ENCODE results near the gene HOXD4. TPM values are rescaled to one million over a fixed set of nuclear protein-coding genes. Genes with fewer than 3 reads are reported as not detected.

The HOXD4 gene
- polyA plus RNA-seq (2011; rRNA removed) (0.27 and 0.28 TPM in 2 replicates), polyA plus RNA-seq (2017; fragmentation: RNase III; extraction: RNeasy Plus Mini Kit Qiagen cat#74134 plus additional on column Dnase treatment) (0.54 to 0.92 TPM (median 0.87 TPM) in 3 replicates), polyA minus RNA-seq (2011; rRNA and poly(A)+ RNA removed) (0.25 TPM in 1 of 2 replicates, not detected in the other)
- 0.32 and 0.43 TPM in 2 replicates for polyA plus RNA-seq (2012; cell fraction: cytosol; rRNA removed)
- 2.6 and 3.1 TPM in 2 replicates for polyA plus RNA-seq (2012; cell fraction: nucleus; rRNA removed)

- TF ChIP-seq USF2 (IDR thresholded peaks at IDR 0.05) (peak; percentile 33), SMC3 (IDR thresholded peaks at IDR 0.05) (no peak)
- CTCF ChIA-PET, result interaction anchor here (1.2 to 2.6 kb wide), 4 partner anchors 10 to 501 kb away, joined by 3 to 22 read pairs (median 6); no protein-coding TSS in a partner anchor
- H3K9me3 ChIP-seq, result no peaks in the 10 kb centered on the region
- H3K4me1 ChIP-seq, result no peaks in the 10 kb centered on the region
- ATAC-seq, result peak; percentile 26 to 76; a peak in 3 of 6 replicates
- H3K4me3 ChIP-seq, result peak within 1 kb of the TSS; percentile 35
- peak within 1 kb of the TSS; percentile 53; the same call in 2 of the 3 replicates for H3K4me2 ChIP-seq
- no peak for DNase-seq (ENCODE audit: low read depth in 1 of 2, low spot score in 1 of 2)
- 60% methylated on average over 32 of the region's 55 CpGs for WGBS (ENCODE audit: missing lambda C conversion rate)
- POLR2A ChIA-PET, result no interaction called here
- H3K27ac ChIP-seq, result peak within 1 kb of the TSS in 1 of 2 experiments; percentile 68; a peak in 2 of 6 replicates
- no peak for FAIRE-seq
Measured at GRCh38 chr2:176151442-176152287, at the start of gene HOXD4. HOXD4 (plus strand) TSS chr2:176151550; CDS start chr2:176151634, 84 bp downstream.

DNA sequence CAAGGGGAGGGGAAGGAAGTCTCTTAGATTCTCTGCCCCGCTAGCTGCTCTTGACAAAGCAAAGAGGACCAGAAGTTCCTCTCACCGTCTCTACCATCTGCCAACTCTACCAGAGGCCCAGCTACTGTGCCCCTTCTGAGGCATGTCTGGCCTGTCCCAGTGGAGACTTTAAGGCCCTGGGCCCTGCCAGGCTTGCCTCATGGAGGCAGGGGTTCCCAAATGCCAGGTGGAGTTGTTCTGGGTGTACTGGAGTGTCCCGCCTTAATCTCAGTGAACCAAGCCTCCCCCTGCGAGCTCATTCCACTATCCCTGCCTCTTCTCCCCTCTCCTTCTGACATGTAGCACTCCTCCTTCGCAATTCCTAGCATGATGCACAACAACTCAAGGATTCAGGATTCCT is 49.5 kb upstream of the HOXD4 start:
- ChIA-PET POLR2A (no interaction called here), CTCF (interaction anchor here (1.3 to 2.6 kb wide), 3 partner anchors 9 to 551 kb away, joined by 3 to 17 read pairs (median 7); no protein-coding TSS in a partner anchor)
- Histone ChIP-seq H3K4me1 (peaks cover 32% of the 10 kb centered on the region), H3K9me3 (no peaks in the 10 kb centered on the region), H3K4me2 (no peak overlapping the region), H3K27ac (no peak overlapping the region), H3K4me3 (no peak overlapping the region)
- ATAC-seq, result no peak
- DNase-seq (ENCODE audit: low read depth in 1 of 2, low spot score in 1 of 2), result no peak
- no peak for TF ChIP-seq ZNF302 (CRISPR knock-in tag; IDR thresholded peaks at IDR 0.05)
- TF ChIP-seq FOSB (CRISPR knock-in tag; IDR thresholded peaks at IDR 0.05), result no peak
- TF ChIP-seq JUNB (IDR thresholded peaks at IDR 0.05), result no peak
- TF ChIP-seq RARB (CRISPR knock-in tag; IDR thresholded peaks at IDR 0.05), result no peak
- 88% methylated on average over 5 of the region's 5 CpGs for WGBS (ENCODE audit: missing lambda C conversion rate)
- FAIRE-seq, result no peak

GRCh38 chr2:176102309-176102866 is 49.0 kb upstream of the HOXD4 start:
- Histone ChIP-seq H3K9me3 (no peaks in the 10 kb centered on the region), H3K4me1 (peaks cover 29% of the 10 kb centered on the region), H3K4me3 (no peak overlapping the region), H3K4me2 (no peak overlapping the region), H3K27ac (no peak overlapping the region)
- ChIA-PET CTCF (interaction anchor here (1.3 to 2.6 kb wide), 4 partner anchors 9 to 550 kb away, joined by 3 to 17 read pairs (median 8); no protein-coding TSS in a partner anchor), POLR2A (no interaction called here)
- ATAC-seq (no peak), DNase-seq (ENCODE audit: low read depth in 1 of 2, low spot score in 1 of 2) (no peak), FAIRE-seq (no peak)
- 75% methylated on average over 7 of the region's 7 CpGs for WGBS (ENCODE audit: missing lambda C conversion rate)
- TF ChIP-seq PHF8 (IDR thresholded peaks at IDR 0.05; ENCODE audit: borderline replicate concordance, low read depth) (no peak), RNF2 (IDR thresholded peaks at IDR 0.05; ENCODE audit: borderline replicate concordance, low read depth) (no peak)

GRCh38 chr2:176103194-176103593 is 48.2 kb upstream of the HOXD4 start:
- WGBS (ENCODE audit: missing lambda C conversion rate), result 91% methylated on average over 7 of the region's 7 CpGs
- H3K27ac ChIP-seq, result no peak overlapping the region
- no peak overlapping the region for H3K4me2 ChIP-seq
- no peak for FAIRE-seq
- ChIA-PET POLR2A (no interaction called here), CTCF (interaction anchor here (1.1 to 2.6 kb wide), 6 partner anchors 8 to 736 kb away, joined by 4 to 17 read pairs (median 8); partner anchors contain the start of gene HOXD13)
- peaks cover 30% of the 10 kb centered on the region for H3K4me1 ChIP-seq
- H3K4me3 ChIP-seq, result no peak overlapping the region
- no peak for ATAC-seq
- no peaks in the 10 kb centered on the region for H3K9me3 ChIP-seq
- DNase-seq (ENCODE audit: low read depth in 1 of 2, low spot score in 1 of 2), result no peak
- TF ChIP-seq KDM1A (IDR thresholded peaks at IDR 0.05; ENCODE audit: low read depth) (no peak), RAD21 (conservative IDR thresholded peaks at IDR 0.05 in 1 of 2, IDR thresholded peaks at IDR 0.05 in 1 of 2) (no peak), MAX (IDR thresholded peaks at IDR 0.05) (no peak), CBX8 (IDR thresholded peaks at IDR 0.05) (no peak), EP300 (IDR thresholded peaks at IDR 0.05) (no peak), EHMT2 (IDR thresholded peaks at IDR 0.05; ENCODE audit: low read depth) (no peak), PBX3 (IDR thresholded peaks at IDR 0.05) (no peak), JUN (IDR thresholded peaks at IDR 0.05) (no peak), GATA3 (IDR thresholded peaks at IDR 0.05; ENCODE audit: borderline replicate concordance) (no peak), HDAC2 (IDR thresholded peaks at IDR 0.05) (no peak), USF2 (IDR thresholded peaks at IDR 0.05) (no peak), TFCP2L1 (CRISPR knock-in tag; IDR thresholded peaks at IDR 0.05) (no peak), CHD2 (IDR thresholded peaks at IDR 0.05; ENCODE audit: low read length, partially characterized antibody) (no peak), NR3C1 (IDR thresholded peaks at IDR 0.05) (no peak)
- TF ChIP-seq, protein P1, sequence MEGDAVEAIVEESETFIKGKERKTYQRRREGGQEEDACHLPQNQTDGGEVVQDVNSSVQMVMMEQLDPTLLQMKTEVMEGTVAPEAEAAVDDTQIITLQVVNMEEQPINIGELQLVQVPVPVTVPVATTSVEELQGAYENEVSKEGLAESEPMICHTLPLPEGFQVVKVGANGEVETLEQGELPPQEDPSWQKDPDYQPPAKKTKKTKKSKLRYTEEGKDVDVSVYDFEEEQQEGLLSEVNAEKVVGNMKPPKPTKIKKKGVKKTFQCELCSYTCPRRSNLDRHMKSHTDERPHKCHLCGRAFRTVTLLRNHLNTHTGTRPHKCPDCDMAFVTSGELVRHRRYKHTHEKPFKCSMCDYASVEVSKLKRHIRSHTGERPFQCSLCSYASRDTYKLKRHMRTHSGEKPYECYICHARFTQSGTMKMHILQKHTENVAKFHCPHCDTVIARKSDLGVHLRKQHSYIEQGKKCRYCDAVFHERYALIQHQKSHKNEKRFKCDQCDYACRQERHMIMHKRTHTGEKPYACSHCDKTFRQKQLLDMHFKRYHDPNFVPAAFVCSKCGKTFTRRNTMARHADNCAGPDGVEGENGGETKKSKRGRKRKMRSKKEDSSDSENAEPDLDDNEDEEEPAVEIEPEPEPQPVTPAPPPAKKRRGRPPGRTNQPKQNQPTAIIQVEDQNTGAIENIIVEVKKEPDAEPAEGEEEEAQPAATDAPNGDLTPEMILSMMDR (IDR thresholded peaks at IDR 0.05), result no peak
- TF ChIP-seq, protein P2, sequence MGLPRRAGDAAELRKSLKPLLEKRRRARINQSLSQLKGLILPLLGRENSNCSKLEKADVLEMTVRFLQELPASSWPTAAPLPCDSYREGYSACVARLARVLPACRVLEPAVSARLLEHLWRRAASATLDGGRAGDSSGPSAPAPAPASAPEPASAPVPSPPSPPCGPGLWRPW (IDR thresholded peaks at IDR 0.05), result no peak
